Stimulated activated naive CD8-positive, alpha-beta T cell treated with anti-CD3 and anti-CD28 coated beads, Interleukin-15, Interleukin-2, amounts not matched to agents 100 ng/mL and 50 ng/mL, for 24 hours (primary cell): Measurements from ENCODE around the gene PSMC5.
"Not testable (repeated sequence)": the region's sequence is repeated elsewhere in the genome, so short reads cannot be mapped to it uniquely, and the experiment has no call there.

ENCODE experiments used
- H3K27ac Mint-ChIP-seq: one replicate; pipeline ENCODE4 v1.8.0; 2021; ENCODE audit warnings: mild to moderate bottlenecking, mixed read lengths
- H3K27me3 Mint-ChIP-seq: one replicate; pipeline ENCODE4 v1.8.0; 2021; ENCODE audit warnings: mixed read lengths
- H3K36me3 Mint-ChIP-seq: one replicate; pipeline ENCODE4 v1.8.0; 2021; ENCODE audit warnings: low read depth, mixed read lengths
- H3K4me1 Mint-ChIP-seq: one replicate; pipeline ENCODE4 v1.8.0; 2021; ENCODE audit warnings: low read depth, mixed read lengths
- H3K4me3 Mint-ChIP-seq: one replicate; pipeline ENCODE4 v1.8.0; 2021; ENCODE audit warnings: mild to moderate bottlenecking, mixed read lengths
- H3K9me3 Mint-ChIP-seq: one replicate; pipeline ENCODE4 v1.8.0; 2021; ENCODE audit warnings: mixed read lengths

The PSMC5 gene

DNA sequence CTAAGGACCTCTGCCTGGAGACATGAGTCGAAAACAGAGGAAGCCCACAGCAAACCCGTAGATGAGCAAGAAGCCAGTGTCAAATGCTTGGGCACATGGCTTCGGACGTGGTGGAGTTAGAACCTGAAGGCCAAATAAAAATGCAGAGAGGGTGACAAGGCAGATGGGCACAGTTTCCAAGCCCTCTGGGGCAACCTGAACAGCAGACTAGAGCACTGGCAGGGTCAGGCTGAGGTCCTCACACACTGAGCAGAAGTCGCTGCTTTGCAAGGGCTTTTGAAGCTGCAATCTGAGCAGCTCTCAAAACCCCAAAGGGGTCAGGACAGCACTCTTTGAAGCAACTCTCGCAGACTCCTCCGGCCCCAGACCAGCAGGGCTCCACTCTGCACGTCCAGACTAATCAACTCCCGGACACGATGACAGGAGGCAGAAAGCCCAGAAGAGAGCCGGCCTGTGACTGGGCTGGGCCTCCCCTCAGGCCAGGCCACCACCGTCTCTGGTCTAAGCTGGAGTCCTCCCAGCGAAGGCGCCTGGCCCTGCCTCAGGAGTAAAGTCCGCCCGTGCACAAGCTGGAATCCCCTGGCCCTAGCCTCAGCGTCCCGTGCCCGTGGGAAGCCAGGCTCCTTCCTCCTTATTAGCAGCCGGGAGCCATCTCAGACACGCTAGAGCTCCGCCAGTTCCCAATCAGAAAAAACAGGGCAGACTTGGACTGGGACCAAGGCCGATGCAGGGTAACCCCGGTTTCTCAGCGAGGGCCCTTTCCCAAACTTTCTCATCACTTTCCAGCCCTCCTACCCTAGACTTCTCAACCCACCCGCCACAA is 14.3 kb downstream of the PSMC5 start:
- Mint-ChIP-seq H3K4me3 (peak overlapping the region; percentile 95), H3K27ac (peak overlapping the region; percentile 92), H3K36me3 (peaks cover 15% of the 10 kb centered on the region), H3K9me3 (no peaks in the 10 kb centered on the region), H3K27me3 (no peaks in the 10 kb centered on the region), H3K4me1 (peaks cover 36% of the 10 kb centered on the region)

DNA sequence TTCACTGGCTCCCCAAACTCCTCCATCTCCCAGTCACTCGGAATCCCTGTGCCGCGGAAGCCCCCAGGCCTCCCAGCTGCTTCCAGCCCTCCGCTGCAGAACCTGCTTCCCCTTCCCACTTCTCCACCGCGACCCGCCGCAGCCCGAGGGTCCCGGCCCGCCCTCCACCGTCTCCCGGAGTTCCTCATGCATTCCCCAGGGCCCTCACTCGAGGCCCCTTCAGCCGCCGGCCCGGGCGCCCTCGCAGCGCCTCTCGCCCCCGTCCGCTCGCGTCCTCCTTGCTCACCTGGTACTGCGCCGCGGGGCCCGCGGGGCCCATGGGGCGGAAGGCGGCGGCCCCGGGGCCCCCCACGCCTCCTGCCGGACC is 14.9 kb downstream of the PSMC5 start:
- peaks cover 10% of the 10 kb centered on the region for H3K36me3 Mint-ChIP-seq
- H3K4me3 Mint-ChIP-seq: peak overlapping the region; percentile 95
- peak overlapping the region; percentile 92 for H3K27ac Mint-ChIP-seq
- H3K4me1 Mint-ChIP-seq: peaks cover 36% of the 10 kb centered on the region
- H3K27me3 Mint-ChIP-seq: no peaks in the 10 kb centered on the region
- H3K9me3 Mint-ChIP-seq: no peaks in the 10 kb centered on the region

- peak within 1 kb of the TSS; percentile 92 for H3K27ac Mint-ChIP-seq
- H3K4me3 Mint-ChIP-seq: peak within 1 kb of the TSS; percentile 95
- no peaks in the 10 kb centered on the region for H3K27me3 Mint-ChIP-seq
- H3K36me3 Mint-ChIP-seq: peaks cover 8% of the 10 kb centered on the region
- H3K9me3 Mint-ChIP-seq: peaks cover 2% of the 10 kb centered on the region
- peaks cover 39% of the 10 kb centered on the region for H3K4me1 Mint-ChIP-seq
These were observed 15.5 kb downstream of the PSMC5 start, which contains the start of gene SMARCD2 for GRCh38 chr17:63842540-63843386. Gene SMARCD2 (minus strand): TSS chr17:63842685. CDS start chr17:63842674, 11 bp downstream.

DNA sequence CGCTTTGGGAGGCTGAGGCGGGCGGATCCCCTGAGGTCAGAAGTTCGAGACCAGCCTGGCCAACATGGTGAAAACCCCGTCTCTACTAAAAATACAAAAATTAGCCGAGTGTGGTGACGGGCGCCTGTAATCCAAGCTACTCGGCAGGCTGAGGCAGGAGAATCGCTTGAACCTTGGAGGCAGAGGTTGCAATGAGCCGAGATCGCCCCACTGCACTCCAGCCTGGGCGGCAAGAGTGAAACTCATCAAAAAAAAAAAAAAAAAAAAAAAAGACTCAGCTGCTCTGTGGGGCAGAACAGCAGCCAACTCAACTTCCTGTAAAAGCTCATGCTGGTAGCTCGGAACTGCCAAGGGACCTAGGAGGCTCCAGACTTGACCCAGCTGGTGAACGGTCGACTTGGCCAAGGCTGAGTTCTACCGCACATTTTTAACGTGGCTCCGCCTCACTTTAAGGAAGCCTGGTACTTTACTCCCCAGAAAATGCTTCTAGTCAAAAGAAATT is 16.2 kb downstream of the PSMC5 start:
- H3K36me3 Mint-ChIP-seq, H3K27me3 Mint-ChIP-seq, H3K9me3 Mint-ChIP-seq: not testable (repeated sequence)
- peaks cover 45% of the 10 kb centered on the region for H3K4me1 Mint-ChIP-seq
- H3K27ac Mint-ChIP-seq: peak overlapping the region; percentile 90
- peak overlapping the region; percentile 95 for H3K4me3 Mint-ChIP-seq

DNA sequence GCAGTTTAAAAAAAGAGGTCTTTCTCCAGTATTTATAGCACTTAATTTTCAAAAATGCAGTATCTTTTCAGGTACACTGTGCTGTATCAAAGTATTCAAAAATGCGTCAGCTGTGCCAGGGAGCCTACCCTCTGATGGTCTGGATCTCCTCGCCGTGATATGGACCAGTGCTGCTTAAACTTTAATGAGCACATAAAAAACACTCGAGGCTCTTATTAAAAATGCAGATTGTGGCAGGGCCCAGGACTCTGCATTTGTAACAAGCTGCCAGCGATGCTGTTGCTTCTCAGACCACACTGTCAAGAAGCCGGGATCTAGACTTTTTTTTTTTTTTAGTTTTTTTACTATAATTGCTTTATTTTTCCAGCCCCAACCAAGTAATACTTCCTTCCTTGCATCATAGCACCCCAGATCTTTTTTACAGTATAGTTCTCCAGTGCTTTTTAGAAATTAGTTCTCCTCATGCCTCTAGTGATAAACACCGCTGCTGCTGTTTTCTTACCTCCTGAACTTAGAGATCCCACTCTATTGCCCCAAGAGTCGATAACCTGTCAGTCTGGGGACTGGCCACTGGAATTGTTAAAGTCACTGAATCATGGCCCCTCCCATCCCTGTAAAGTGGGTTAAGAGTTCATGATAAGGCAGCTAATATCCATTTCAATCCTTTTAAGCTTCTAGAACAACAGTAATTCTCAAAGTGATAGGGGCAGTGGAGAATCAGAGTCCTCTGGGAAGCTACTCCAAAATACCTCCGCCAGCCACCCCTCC is 16.9 kb downstream of the PSMC5 start:
- Mint-ChIP-seq H3K36me3 (peaks cover 8% of the 10 kb centered on the region), H3K4me3 (peak overlapping the region; percentile 95), H3K27ac (peak overlapping the region; percentile 90), H3K27me3 (no peaks in the 10 kb centered on the region), H3K9me3 (peaks cover 7% of the 10 kb centered on the region), H3K4me1 (peaks cover 46% of the 10 kb centered on the region)

DNA sequence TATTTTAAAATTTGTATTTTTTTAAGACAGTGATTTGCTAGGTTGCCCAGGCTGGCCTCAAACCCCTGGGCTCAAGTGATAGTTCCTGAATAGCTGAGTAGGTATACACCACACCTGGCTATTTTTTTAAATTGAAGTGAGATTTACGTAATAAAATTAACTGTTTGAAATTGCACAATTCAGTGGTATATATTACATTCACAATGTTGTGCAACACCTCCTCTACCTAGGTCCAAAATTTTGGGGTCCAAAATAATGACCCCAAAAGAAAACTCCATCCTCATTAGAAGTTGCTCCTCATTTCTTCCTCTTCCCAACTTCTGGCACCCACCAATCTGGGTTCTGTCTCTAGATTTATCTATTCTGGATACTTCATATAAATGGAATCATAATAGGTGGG is 18.3 kb downstream of the PSMC5 start:
- Mint-ChIP-seq H3K27ac (no peak overlapping the region), H3K4me1 (peaks cover 38% of the 10 kb centered on the region), H3K4me3 (no peak overlapping the region), H3K36me3 (peaks cover 6% of the 10 kb centered on the region), H3K27me3 (no peaks in the 10 kb centered on the region), H3K9me3 (peaks cover 7% of the 10 kb centered on the region)

DNA sequence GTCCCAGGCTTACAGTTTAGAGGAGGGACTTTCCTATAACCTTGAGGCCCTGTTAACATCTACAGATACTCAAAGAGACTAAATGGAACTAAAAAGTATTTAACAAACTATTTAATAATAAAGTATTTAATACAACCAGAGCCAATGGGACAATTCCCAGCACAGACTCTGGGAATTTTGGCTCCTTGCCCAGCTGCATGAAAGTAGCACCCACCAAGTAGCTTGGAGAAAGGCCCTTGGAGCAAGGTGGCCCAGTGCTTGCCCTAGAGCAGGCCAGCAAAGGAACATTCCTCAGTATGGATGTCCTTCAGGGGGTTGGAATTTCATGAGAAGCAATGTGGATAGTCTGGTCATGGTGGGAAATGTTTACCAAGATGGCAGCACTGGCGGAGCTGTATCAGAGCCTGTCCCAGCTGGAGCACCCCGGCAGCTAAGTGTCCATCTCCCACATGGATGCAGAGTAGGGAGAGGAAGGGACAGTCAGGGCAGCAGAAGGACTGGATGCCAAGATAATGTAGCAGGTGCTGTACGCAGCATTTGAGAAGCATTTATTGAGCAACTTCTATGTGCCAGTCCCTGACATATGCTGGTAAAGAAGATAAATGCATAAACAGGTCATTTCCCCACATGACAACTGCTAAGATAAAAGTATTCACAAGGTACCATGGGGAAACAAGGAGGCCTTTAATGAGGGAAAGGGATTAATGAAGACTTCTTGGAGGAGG is 20.5 kb downstream of the PSMC5 start:
- H3K4me3 Mint-ChIP-seq: peak overlapping the region; percentile 55
- no peaks in the 10 kb centered on the region for H3K36me3 Mint-ChIP-seq
- peak overlapping the region; percentile 96 for H3K27ac Mint-ChIP-seq
- peaks cover 7% of the 10 kb centered on the region for H3K9me3 Mint-ChIP-seq
- H3K4me1 Mint-ChIP-seq: peaks cover 26% of the 10 kb centered on the region
- no peaks in the 10 kb centered on the region for H3K27me3 Mint-ChIP-seq

DNA sequence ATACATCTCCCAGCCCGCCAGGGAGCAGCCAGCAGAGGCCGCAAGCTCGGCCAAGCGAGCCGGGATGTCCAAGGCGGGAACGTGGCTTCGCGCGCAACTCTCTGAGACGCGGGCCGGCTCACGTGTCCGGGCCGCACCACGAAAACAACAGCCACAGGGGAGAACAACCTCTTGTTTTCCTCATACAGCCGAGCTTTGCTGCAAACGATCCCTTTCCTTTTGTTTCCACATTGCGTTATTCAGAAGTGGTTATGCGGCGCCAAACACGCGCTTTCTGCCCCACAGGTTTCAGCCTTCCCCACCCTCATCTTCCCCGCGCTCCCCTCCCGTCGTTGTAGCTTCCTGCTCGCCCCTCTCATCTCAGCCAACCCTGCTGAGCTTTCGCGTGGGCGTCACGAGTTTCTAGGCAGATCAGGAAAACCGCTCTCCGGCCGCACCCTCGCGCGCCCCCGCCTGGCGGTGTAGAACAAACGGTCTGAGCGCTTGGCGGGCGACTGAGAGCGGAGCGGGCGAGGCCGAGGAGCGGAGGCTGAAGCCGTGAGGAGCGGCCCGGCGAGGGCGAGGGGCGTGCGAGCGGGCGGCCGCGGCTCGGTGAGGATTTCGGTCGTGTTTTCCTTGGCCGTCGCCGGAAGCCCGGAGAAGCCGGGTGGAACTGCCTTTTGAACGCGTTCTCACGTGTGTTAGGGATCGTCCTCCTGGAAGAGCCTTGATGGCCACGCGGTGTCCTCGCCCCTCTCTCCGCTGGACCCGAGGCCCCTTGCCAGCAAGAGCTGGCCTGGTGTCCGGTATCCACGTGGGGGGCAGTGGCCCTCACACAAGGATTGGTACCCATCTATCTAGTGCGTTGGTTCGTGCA is 21.8 kb downstream of the PSMC5 start:
- Mint-ChIP-seq H3K27me3 (no peaks in the 10 kb centered on the region), H3K27ac (peak overlapping the region; percentile 96), H3K4me3 (peak overlapping the region; percentile 80), H3K4me1 (peaks cover 20% of the 10 kb centered on the region), H3K9me3 (peaks cover 7% of the 10 kb centered on the region), H3K36me3 (no peaks in the 10 kb centered on the region)

- no peak overlapping the region for H3K27ac Mint-ChIP-seq
- H3K4me1 Mint-ChIP-seq: peaks cover 17% of the 10 kb centered on the region
- H3K4me3 Mint-ChIP-seq: no peak overlapping the region
- H3K36me3 Mint-ChIP-seq: no peaks in the 10 kb centered on the region
- H3K9me3 Mint-ChIP-seq: peaks cover 7% of the 10 kb centered on the region
- no peaks in the 10 kb centered on the region for H3K27me3 Mint-ChIP-seq
These were observed 23.2 kb downstream of the PSMC5 start for GRCh38 chr17:63850401-63850800.

DNA sequence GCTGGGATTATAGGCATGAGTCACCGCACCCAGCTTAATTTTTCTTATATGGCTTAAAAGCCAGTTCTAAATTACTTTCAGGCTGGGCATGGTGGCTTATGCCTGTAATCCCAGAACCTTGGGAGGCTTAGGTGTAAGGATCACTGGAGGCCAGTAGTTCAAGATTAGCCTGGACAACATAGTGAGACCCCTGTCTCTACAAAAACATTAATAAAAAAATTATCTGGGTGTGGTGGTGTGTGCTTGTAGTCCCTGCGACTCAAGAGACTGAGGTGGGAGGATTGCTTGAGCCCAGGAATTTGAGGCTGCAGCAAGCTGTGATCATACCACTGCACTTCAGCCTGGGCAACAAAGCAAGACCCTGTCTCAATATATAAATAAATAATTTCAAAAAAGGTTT is 26.0 kb downstream of the PSMC5 start:
- H3K4me3 Mint-ChIP-seq: no peak overlapping the region
- H3K36me3 Mint-ChIP-seq: no peaks in the 10 kb centered on the region
- no peaks in the 10 kb centered on the region for H3K27me3 Mint-ChIP-seq
- H3K4me1 Mint-ChIP-seq: peaks cover 9% of the 10 kb centered on the region
- H3K9me3 Mint-ChIP-seq: peaks cover under 1% of the 10 kb centered on the region
- no peak overlapping the region for H3K27ac Mint-ChIP-seq

- no peaks in the 10 kb centered on the region for H3K4me1 Mint-ChIP-seq
- no peak overlapping the region for H3K4me3 Mint-ChIP-seq
- H3K9me3 Mint-ChIP-seq: no peaks in the 10 kb centered on the region
- H3K27ac Mint-ChIP-seq: no peak overlapping the region
- no peaks in the 10 kb centered on the region for H3K36me3 Mint-ChIP-seq
- H3K27me3 Mint-ChIP-seq: no peaks in the 10 kb centered on the region
These were observed 27.5 kb downstream of the PSMC5 start for GRCh38 chr17:63854709-63855108.

DNA sequence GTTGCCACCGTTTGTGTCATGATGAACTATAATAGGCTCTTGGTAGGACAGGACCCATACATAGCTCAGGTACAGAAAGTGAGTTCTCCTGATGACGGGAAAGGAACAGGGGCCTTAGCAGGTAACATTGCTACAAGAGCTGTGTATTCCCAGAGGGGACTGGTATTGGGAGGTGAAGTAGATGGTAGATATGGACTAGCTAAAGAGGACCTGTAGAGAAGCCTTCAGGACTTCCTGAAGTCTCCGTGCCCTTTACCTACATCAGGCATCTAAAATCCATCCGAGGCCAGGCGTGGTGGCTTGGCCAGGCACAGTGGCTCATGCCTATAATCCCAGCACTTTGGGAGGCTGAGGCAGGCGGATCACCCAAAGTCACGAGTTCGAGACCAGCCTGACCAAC is 28.0 kb downstream of the PSMC5 start:
- Mint-ChIP-seq H3K9me3 (no peaks in the 10 kb centered on the region), H3K27me3 (peaks cover 2% of the 10 kb centered on the region), H3K36me3 (no peaks in the 10 kb centered on the region), H3K4me3 (no peak overlapping the region), H3K4me1 (no peaks in the 10 kb centered on the region), H3K27ac (no peak overlapping the region)

GRCh38 chr17:63856425-63856824 is 29.2 kb downstream of the PSMC5 start:
- not testable (repeated sequence) for H3K4me3 Mint-ChIP-seq, H3K36me3 Mint-ChIP-seq, H3K27me3 Mint-ChIP-seq, H3K27ac Mint-ChIP-seq, H3K4me1 Mint-ChIP-seq, H3K9me3 Mint-ChIP-seq
